Measurements from ENCODE around the gene F2. TPM values are rescaled to one million over a fixed set of nuclear protein-coding genes. Genes with fewer than 3 reads are reported as not detected.

Gene F2
- total RNA-seq, 1 donor = not detected

DNA sequence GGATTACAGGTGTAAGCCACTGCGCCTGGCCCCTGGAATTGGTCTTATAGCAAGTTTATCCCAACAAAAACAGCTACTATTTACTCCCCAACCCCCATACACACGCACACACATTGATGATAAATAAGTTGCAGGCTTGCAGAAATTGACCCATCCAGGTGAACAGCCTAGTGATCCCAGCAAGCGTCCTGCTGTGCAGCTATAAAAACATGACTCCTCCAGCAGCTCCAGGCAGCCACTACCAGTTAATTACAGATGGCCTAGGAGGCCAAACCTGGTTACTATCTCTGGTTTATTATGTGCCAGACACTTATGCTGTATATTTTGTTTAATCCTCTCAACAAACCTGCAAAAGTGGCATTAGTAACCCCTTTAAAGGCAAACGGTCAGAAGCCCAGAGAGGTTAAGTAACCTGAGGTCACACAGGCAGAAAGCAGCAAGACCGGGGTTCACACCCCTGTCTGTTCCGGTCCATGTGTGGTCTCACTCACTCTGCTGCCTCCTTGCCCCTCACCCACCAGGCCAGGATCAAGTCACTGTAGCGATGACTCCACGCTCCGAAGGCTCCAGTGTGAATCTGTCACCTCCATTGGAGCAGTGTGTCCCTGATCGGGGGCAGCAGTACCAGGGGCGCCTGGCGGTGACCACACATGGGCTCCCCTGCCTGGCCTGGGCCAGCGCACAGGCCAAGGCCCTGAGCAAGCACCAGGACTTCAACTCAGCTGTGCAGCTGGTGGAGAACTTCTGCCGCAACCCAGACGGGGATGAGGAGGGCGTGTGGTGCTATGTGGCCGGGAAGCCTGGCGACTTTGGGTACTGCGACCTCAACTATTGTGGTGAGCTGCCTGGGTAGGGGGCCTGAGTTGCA is 6.6 kb downstream of the F2 start:
- no peak for DNase-seq (ENCODE audit: low read depth)
- TF ChIP-seq, protein P1, sequence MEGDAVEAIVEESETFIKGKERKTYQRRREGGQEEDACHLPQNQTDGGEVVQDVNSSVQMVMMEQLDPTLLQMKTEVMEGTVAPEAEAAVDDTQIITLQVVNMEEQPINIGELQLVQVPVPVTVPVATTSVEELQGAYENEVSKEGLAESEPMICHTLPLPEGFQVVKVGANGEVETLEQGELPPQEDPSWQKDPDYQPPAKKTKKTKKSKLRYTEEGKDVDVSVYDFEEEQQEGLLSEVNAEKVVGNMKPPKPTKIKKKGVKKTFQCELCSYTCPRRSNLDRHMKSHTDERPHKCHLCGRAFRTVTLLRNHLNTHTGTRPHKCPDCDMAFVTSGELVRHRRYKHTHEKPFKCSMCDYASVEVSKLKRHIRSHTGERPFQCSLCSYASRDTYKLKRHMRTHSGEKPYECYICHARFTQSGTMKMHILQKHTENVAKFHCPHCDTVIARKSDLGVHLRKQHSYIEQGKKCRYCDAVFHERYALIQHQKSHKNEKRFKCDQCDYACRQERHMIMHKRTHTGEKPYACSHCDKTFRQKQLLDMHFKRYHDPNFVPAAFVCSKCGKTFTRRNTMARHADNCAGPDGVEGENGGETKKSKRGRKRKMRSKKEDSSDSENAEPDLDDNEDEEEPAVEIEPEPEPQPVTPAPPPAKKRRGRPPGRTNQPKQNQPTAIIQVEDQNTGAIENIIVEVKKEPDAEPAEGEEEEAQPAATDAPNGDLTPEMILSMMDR (IDR thresholded peaks at IDR 0.05; ENCODE audit: insufficient read depth, low read depth, low read length) = no peak

GRCh38 chr11:46726206-46726862 is 7.3 kb downstream of the F2 start:
- no peak overlapping the region for H3K4me3 ChIP-seq (ENCODE audit: low read depth, low read length)
- DNase-seq (ENCODE audit: low read depth) = no peak
- TF ChIP-seq, protein P1 (IDR thresholded peaks at IDR 0.05; ENCODE audit: insufficient read depth, low read depth, low read length) = no peak

More for the DNA sequence above, 6.6 kb downstream of the F2 start:
- no peak overlapping the region for H3K4me3 ChIP-seq (ENCODE audit: low read depth, low read length)

DNA sequence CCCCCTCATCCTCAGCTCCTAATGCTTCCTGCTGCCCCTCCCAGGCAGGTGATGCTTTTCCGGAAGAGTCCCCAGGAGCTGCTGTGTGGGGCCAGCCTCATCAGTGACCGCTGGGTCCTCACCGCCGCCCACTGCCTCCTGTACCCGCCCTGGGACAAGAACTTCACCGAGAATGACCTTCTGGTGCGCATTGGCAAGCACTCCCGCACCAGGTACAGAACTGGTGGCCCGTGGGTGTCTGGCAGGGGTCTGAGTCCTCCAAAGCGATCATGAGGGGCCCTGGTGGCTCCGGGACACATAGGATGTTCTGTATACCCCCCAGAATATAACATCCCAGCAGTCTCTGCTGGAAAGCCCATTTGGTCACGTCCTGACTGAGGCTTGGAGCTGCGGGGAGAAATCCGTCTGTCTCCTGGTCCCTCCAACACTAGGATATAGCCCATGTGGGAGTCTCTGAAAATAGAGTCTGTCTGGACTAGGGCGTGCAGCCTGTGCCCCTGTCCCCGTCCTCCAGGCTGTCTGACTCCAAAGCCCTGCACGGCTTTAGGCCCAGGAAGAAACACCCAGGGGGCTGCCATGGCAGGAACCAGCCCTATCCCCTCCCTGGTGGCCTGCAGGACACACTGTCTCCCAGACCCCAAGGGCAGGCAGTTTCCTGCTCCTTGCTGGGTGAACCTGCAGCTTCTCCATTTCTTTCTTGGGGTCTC is 9.1 kb downstream of the F2 start:
- TF ChIP-seq, protein P1 (IDR thresholded peaks at IDR 0.05; ENCODE audit: insufficient read depth, low read depth, low read length) = no peak
- no peak overlapping the region for H3K4me3 ChIP-seq (ENCODE audit: low read depth, low read length)
- DNase-seq (ENCODE audit: low read depth) = no peak

DNA sequence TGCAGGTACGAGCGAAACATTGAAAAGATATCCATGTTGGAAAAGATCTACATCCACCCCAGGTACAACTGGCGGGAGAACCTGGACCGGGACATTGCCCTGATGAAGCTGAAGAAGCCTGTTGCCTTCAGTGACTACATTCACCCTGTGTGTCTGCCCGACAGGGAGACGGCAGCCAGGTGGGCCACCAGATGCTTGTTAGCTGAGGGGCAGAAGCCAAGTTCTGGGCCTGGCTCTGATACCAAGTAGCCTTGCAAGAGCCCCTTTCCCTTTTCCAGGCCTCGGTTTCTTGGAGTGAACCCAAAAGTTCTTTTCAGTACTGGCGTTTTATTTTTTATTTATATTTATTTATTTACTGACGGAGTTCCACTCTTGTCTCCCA is 9.6 kb downstream of the F2 start:
- no peak overlapping the region for H3K4me3 ChIP-seq (ENCODE audit: low read depth, low read length)
- DNase-seq (ENCODE audit: low read depth) = no peak
- TF ChIP-seq, protein P1 (IDR thresholded peaks at IDR 0.05; ENCODE audit: insufficient read depth, low read depth, low read length) = no peak

GRCh38 chr11:46729110-46730027 is 10.4 kb downstream of the F2 start:
- DNase-seq (ENCODE audit: low read depth) = no peak
- TF ChIP-seq, protein P1 (IDR thresholded peaks at IDR 0.05; ENCODE audit: insufficient read depth, low read depth, low read length) = no peak

DNA sequence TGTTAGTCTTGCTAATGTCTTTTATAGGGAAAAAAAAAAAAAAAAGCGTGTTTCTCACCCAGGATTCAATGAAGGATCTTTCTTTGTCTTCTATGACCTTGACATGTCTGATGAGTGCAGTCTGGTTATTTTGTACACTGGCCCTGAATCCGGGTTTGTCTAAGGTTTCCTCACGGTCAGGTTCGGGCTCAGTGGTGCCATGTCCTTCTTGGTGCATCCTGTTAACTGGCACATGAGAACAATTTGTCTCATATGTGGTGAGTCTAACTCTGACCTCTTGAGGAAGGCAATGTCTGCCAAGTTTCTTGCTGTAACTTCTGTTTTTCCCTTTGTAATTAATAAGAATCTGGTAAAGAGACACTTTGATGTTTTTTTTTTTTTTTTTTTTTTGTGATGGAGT is 12.5 kb downstream of the F2 start:
- TF ChIP-seq, protein P1 (IDR thresholded peaks at IDR 0.05; ENCODE audit: insufficient read depth, low read depth, low read length) = no peak
- no peak overlapping the region for H3K4me3 ChIP-seq (ENCODE audit: low read depth, low read length)
- no peak for DNase-seq (ENCODE audit: low read depth)

More at GRCh38 chr11:46729110-46730027, 10.4 kb downstream of the F2 start:
- no peak overlapping the region for H3K4me3 ChIP-seq (ENCODE audit: low read depth, low read length)
